GM21381 (cell line): ENCODE results near the gene TDRD7.
"Not testable (repeated sequence)": the region's sequence is repeated elsewhere in the genome, so short reads cannot be mapped to it uniquely, and the experiment has no call there.

Source experiments
- ATAC-seq: cut with Tn5 transposase; IDR thresholded peaks from one replicate; pipeline ENCODE4 v1.9.1; 2021; ENCODE audit warnings: mild to moderate bottlenecking, moderate library complexity; ENCODE audit not compliant: unreplicated experiment

TDRD7 gene

DNA sequence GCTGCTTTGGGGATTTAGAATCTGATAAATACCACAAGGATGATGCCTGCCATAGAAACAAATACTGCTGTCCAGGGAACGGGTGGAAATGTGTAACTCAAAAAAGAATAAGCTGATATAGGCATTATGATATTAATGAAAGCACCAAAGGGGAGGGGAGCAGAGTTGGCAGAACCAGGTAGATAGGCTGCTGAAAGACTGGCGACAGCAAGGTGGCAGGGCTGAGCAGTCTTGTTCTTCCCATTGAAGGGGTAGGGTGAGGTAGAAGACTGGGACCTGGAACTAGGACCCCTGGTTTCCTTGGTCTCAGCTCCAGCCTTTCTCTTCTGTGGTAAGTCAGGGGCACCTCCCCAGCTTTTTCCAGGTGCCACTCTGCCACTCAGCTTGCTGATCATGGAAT, 58.2 kb downstream of the TDRD7 start:
- ATAC-seq: no peak

DNA sequence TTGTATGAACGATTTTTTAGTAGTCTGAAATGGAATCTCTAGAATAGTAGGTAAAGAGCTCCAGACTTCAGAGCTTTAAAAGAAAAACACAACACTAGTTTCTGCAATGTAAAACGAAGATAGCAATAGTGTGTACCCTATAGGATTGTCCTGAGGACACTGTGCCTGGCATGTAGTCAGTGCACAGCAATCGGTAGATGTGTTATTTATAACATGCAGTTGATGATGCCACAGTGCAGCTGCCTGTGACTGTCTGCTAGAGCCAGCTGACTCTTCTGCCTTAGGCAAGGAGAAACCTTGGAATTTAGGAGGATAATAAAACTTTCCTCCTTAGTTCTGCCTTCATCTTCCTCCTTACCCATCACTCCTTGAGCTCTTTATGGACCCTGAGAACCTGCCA, 61.8 kb downstream of the TDRD7 start:
- ATAC-seq: no peak

DNA sequence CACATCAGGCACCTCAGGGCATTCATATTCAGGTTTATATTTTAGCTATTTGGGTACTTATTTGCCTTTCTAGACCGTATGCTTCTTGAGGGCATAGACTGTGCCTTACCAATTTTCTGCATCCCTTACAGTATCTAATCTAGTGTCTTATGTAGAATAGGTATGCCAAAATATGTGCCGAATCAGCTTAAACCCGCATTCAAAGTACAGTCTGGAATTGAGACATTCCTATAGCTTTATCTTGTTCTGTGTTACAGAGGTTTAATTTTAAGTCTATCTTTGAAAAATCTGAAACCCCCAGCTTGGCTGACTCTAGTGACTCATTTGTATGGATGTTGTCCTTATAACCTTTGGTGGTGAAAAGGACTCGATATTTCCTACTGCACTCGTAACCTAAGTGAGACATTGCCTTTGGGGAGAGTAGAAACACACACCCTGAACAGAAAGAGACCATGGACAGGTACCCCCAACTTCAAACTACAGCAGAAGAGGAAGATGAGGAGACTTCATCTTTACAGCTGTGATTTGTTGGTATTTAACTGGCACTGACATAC, 62.6 kb downstream of the TDRD7 start:
- no peak for ATAC-seq

DNA sequence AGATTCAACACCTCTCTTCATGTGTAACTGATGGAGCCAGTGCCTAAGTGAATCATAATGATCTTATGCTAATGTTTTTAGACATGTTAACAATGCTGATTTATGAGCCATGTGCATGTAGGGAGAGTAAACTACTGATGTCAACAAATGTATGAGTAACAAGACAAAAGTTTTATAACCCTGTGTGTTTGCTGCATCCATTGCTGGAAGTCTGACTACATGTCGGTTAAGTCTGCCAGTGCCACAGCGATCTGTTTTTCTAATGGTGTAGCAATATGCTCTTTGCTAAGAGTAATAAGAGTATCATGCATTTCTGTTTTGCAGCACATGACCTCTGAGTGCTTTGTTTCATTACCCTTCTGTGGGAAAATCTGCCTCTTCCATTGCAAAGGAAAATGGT, 63.2 kb downstream of the TDRD7 start:
- ATAC-seq: no peak

DNA sequence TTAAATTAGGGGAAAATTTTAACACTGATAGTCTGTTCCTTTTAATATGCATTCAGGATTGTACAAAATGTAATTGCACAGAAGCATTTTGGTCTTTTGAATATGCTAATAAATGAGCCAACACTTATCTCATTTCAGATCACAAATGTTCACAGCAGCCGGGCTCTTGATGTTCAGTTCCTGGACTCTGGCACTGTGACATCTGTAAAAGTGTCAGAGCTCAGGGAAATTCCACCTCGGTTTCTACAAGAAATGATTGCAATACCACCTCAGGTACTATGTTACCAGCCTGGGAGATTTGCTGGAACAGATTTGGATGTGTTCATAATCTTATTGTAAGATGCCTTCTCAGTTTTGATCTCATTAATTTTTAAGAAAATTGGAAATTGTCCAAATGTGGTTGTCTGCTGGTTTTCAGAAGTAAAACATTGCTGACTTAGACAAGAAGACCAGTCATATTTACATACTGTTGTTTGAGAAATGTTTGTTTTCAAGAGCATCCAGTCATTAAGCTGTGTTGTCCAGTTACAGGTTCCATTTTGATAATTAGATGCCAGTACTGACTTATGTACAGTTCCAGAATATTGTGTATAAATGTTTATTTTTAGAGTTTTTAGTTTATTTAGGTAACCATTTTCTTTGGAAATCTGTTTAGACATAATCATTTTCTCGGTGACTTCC, 66.5 kb downstream of the TDRD7 start:
- ATAC-seq: no peak

DNA sequence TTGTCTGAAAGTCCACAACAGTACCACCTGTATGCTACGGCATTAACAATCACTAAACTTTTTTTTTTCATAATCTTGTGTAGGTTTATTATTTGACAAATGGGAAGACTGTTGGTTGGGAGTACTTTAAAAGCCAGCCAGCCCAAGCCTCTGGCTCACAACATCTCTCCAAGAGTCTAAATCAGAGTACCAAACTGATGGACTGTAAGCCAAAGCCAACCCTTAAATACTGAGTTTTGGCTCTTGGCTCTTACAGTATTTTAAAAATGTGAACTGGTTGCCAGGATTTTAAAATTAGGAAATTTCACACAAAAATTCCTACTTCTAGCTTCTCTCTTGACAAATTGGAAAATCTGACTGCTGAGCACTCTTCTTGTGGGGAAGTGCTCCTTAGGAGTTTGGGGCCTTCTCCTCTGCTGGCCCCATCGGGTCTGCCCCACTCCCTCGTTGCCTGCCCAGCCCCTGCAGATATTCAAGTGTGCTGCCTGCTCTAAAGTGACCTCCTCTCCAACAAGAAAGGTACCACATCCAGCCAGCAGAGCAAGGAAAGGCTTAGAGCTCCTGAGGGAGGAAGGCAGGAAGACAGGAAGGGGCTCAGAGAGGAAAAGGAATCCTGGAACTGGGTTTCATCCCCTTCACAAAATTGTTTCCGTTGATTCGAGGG, 67.7 kb downstream of the TDRD7 start:
- ATAC-seq: no peak

DNA sequence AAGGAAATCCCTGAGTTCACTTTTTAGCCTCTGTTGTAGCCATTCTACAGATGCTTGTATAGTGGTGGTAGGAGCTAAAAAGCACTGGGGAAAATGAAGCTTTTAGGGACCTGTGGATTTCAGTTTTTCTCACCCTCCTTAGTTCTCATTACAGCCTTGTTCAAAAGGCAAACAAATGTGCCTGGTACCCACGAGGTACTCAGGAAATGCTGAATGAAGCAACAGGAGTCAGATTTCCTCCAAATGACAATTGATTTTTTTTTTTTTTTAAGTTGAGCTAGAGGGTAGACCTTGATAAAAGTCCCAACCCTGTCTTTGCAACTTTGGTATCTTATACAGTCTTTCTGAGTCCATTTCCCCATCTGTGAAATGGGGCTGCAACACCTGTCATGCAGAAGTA, 68.3 kb downstream of the TDRD7 start:
- ATAC-seq: no peak

DNA sequence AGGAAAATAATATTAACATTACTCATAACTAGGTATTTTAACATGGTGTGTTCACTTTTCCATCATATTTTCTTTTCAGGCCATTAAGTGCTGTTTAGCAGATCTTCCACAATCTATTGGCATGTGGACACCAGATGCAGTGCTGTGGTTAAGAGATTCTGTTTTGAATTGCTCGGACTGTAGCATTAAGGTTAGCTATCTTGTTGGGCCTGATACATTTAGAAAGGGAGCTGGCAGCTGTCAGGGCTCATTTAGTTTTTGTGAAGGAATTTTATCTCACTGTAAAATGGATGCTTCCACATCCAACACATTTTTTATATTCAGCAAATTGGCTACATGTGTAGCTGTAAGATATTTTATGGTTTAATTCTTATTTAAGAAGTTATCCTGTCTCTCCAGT, 68.9 kb downstream of the TDRD7 start:
- ATAC-seq: no peak

DNA sequence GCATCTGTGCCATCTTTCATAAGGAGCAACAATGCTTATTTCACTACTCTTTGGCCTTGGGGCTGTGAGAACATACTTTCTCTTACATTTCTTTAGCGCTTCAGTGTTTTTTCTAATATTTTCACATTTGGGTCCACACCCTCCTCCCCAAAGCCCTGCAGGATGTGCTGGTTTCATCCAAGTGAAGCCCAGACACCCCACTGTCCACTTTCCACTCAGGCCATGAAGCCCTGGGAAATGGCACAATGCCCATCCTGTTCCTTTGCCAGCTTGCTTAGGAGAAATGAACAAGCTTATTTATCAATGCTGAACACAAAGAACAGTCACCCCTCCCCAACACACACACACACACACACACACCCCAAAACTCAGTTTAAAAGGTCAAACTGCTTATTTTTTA, 72.2 kb downstream of the TDRD7 start:
- no peak for ATAC-seq

DNA sequence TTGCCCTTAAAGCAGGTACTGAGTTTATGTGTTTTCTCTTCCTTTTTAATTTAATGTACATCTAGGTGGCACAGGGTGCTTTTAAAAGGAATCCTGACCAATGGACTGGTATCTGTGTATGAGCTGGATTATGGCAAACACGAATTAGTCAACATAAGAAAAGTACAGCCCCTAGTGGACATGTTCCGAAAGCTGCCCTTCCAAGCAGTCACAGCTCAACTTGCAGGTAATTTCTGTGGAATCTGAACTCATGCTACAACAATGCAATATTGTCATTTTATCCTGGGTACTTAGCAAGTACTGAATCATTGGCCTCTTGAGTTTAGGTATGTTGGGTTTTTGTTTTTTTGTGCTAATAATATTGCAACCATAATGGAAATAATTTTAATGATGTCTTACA, 75.2 kb downstream of the TDRD7 start:
- no peak for ATAC-seq

DNA sequence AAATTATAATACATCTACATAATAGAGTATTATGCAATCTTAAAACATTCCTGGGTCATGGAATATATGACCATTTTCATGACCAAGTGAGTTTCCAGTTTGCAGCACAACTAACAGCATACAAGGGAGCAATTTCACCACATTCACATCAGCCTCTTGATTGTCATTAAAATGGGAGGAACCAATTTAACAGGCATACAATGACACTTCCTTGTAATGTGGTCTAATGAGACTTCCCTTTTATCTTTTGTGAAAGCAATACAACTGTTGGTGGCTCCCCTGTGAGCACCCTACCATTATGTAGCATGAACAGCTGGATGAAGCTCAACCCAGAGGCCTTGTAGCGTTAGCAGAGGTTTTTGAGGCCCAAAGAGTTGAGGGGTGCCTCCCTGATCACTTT, 76.0 kb downstream of the TDRD7 start:
- no peak for ATAC-seq

DNA sequence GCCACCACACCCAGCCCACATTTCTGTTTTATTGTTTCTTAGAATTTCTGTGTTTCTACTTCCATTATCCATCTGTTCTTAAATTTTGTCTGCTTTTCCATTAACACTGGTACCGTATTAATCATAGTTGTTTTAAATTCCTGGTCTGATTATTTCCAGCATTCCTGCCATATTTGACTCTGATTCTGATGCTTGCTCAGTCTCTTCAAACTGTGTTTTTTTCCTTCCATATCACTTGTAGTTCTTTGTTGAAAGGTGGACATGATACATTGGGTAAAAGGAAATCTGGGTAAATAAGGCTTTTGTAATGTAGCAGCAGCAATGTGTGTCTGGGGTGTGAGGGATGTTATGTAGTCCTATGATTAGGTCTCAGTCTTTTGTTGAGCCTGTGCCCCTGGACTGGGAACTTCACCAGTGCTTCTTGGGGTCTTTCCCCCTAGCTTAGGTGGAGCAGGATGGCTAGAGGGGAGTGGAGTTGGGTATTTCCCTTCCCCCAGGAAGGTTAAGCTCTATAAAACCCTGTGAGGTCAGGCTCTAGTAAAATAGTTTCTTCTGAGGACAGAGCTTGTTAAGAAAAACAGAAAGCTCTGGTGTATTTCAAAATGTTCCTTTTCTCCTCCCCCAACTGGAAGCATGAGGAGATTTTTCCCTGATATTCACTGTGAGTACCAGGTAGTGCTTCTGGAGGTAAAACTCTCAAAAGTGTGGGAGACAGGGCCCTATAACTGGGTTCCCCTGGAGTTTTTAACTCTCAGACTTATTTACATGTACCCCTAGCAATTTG, 79.5 kb downstream of the TDRD7 start:
- no peak for ATAC-seq

DNA sequence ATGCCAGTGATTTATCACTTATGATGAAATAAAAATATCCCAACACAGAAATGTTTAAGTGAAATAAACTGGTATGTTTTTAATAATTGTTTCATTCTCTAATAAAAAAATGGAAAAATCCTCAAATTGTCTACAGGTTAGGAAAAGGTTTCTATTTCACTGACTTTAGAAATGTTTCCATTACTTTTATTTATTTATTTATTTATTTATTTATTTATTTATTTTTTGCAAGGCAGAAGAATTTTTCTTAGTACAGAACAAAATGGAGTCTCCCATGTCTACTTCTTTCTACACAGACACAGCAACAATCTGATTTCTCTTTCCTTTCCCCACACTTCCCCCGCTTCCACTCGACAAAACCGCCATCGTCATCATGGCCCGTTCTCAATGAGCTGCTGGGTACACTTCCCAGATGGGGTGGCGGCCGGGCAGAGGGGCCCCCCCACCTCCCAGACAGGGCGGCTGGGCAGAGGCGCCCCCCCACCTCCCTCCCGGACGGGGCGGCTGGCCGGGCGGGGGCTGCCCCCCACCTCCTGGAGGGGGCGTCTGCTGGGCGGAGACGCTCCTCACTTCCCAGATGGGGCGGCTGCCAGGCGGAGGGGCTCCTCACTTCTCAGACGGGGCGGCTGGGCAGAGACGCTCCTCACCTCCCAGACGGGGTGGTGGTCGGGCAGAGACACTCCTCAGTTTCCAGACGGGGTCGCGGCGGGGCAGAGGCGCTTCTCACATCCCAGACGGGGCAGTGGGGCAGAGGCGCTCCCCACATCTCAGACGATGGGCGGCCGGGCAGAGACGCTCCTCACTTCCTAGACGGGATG, 85.9 kb downstream of the TDRD7 start:
- ATAC-seq: not testable (repeated sequence)

DNA sequence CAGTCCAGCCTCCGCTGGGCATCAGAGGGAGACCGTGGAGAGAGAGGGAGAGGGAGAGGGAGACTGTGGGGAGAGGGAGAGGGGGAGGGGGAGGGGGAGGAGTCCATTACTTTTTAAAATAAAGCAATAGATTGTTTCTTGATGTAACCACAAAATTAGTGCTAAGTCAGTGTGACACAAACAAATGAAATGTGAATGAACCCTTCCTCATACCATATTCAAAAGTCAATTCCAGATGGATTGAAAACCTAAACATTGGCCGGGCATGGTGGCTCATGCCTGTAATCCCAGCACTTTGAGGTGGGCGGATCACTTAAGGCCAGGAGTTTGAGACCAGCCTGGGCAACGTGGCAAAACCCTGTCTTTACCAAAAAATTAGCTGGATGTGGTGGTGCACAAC, 87.0 kb downstream of the TDRD7 start:
- ATAC-seq: not testable (repeated sequence)

DNA sequence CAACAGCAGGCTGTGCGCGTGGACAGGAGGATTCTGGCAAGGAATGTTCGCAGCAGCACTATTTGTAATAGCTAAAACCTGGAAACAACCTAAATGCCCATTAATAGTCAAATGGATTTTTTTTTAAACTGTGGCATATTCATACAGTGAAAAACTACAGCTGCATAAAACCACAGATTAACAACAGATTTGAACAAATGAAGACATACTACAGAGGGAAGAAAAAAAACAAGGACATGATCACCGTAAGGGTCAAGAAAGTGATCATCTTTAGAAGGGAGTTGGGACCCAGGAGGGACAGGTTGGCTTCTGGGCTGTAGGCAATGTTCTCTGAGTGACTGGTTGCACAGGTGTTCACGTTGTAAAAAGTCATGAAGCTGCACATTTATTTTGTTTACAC, 88.4 kb downstream of the TDRD7 start:
- no peak for ATAC-seq

DNA sequence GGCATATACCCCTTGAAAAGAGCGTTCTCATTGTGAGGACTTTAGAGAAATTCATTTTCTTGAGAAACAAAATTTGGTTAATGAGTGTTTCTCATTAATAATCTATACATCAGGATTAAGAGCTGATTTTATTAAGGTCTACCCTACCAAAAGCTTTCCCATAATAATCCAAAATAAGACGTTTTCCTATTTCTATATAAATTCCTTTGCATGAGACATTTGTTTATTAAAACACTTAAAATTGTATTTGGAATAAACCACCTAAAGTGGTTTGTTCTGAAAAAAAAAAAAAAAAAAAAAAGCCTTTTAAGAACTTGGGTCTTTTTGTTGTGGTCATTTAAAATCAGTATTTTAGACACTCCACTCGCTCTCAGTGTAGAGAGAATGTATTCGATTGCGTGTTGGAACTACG, 88.9 kb downstream of the TDRD7 start:
- no peak for ATAC-seq

DNA sequence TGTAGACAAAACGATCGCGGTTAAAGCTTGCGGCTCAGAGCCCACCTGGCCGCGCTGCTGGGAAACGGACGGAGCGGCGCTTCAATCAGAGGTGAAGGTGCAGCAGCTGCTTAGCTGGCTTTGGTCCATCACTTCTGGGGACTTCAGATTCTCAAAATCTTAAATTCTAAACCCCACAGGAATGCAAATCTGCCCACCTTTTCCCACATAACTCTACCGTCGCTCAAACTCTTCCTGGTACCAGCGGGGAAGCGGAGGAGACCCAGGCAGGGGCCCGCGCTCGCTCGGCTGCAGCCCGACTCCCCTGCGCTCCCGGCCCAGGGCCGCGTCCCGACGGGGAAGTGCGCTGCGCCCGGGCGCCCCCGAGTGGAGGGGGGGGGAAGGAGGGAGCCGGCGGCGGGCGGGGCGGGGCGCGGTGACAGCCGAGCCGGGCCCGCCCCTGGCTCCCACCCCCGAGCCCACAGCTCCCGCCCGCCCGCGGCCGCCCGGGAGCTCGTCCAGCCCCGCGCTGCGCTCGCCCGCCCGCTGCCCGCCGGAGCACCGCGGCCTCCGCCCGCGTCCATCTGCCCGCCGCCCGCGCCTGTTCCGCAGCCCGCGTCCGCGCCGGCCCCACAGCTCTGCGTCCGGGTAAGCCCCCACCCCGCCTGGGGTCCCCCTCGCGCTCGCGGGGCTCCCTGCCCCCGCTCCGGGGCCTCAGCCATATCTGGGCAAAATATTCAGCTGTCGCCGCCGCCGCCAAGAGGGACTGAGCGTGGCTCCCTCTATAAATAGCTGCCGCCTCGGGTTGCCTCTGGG, 89.5 kb downstream of the TDRD7 start, which contains the start of gene TMOD1:
Gene TMOD1, plus strand, starts transcription at position 490 of the 795 bp plus-strand sequence. CDS start 22,523 bp downstream, outside the sequence.
- peak; percentile 55 for ATAC-seq

DNA sequence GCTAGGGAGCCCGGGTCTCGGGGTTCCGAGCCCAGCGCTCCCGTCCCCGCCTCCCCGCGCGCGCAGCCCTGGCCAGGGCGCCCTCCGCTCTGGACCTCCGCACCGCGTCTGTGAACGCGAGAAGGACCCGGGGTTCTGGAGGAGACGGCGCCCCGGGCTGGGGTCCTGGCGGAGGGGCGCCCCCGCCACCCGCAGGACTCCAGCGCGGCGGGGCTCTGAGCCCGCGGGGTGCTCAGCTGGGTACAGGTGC, 90.0 kb downstream of the TDRD7 start:
- ATAC-seq: peak; percentile 34

DNA sequence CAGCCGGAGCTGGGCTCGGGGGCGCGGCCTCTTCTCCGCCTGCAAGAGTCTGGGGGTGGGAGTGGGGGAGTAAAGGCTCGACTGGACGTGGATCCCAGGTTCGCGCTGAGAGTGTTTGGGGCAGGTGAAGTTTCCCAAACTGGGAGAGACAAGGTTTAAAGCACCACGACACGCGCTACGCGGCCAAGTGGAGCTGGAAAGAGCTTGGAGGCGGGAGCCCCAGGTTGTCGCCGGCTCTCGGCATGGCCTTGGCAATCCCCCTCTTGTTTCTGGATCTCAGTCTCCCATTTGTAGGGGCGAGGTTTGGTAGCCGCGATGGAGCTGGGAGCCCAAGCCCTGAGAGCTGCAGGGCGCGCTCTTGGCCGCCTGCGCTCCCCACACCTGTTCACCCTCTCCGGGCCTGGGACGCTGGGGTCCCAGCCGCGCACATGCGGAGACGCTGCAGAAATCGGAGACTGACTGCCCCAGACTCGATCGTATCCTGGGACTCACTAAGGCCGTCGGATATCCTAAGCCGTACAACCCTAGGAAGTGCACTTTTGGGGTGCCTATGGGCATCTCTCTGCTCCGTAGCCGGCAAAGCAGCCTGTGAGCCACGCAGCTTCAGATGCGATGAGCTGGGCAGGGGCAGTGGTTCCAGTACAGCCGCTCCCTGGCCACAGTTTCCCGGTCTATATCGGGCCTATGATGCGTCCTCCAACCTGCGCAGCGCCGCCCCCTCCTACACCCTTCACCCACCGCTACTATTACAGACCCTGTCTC, 90.5 kb downstream of the TDRD7 start:
- ATAC-seq: peak; percentile 18
